Neural crest cell (in vitro differentiated cells): ENCODE results near the gene ACOT6. TPM values are rescaled to one million over a fixed set of nuclear protein-coding genes. Genes with fewer than 3 reads are reported as not detected.
"Not testable (repeated sequence)": the region's sequence is repeated elsewhere in the genome, so short reads cannot be mapped to it uniquely, and the experiment has no call there.

ENCODE experiments used
- DNase-seq: peaks from one replicate; pipeline ENCODE4 v3.0.0; 2021; ENCODE audit warnings: low read depth, mixed read lengths, low spot score
- H3K27ac Mint-ChIP-seq: one replicate; pipeline ENCODE4 v1.8.0; 2021; ENCODE audit warnings: mild to moderate bottlenecking, mixed read lengths; ENCODE audit not compliant: unreplicated experiment
- H3K27me3 Mint-ChIP-seq: 2 replicates; pipeline ENCODE4 v1.8.0; 2021; ENCODE audit warnings: low read depth, mild to moderate bottlenecking, mixed read lengths
- H3K36me3 Mint-ChIP-seq: 2 replicates; pipeline ENCODE4 v1.8.0; 2021; ENCODE audit warnings: low read depth, mild to moderate bottlenecking, mixed read lengths
- H3K4me1 Mint-ChIP-seq: 2 replicates; pipeline ENCODE4 v1.8.0; 2021; ENCODE audit warnings: mixed read lengths
- H3K4me3 Mint-ChIP-seq: one replicate; pipeline ENCODE4 v1.8.0; 2021; ENCODE audit warnings: mild to moderate bottlenecking, mixed read lengths
- H3K9me3 Mint-ChIP-seq: 2 replicates; pipeline ENCODE4 v1.8.0; 2021; ENCODE audit warnings: mixed read lengths
- total RNA-seq: library from RNA; stranded (reverse); gene quantifications from 2 replicates; pipeline ENCODE4 v1.2.1, GENCODE V29; 2021
- TF ChIP-seq, protein P1 (sequence below): fragments of 200-600 bp; sonication (generic); conservative IDR thresholded peaks from 2 replicates; pipeline ENCODE4 v1.5.0; 2021; ENCODE audit warnings: antibody characterized with exemption, mild to moderate bottlenecking

ACOT6 gene
- total RNA-seq, 1 donor from 2014 or later, result not detected

DNA sequence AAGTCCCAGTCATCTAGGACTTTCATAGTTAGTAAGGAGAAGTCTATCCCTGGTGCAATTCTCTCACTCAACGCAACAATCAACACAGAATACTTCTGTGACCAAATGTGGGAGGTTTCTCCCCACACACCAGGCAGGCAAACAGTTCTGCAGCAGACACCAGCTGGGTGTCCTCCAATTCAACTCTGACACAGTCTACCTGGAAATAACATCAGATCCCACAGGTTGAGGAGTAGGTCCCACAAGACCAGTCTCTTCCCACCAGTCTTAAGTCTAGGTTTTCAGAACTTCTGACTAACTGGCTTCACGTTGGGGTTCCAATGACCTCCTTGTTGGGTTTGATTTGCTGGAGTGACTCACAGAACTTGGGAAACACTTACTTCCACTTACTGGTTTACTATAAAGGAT lies 14.8 kb downstream of the ACOT6 start:
- Mint-ChIP-seq H3K36me3 (no peaks in the 10 kb centered on the region), H3K27ac (no peak overlapping the region), H3K4me3 (no peak overlapping the region), H3K27me3 (no peaks in the 10 kb centered on the region), H3K4me1 (no peaks in the 10 kb centered on the region), H3K9me3 (no peaks in the 10 kb centered on the region)
- TF ChIP-seq, protein P1, sequence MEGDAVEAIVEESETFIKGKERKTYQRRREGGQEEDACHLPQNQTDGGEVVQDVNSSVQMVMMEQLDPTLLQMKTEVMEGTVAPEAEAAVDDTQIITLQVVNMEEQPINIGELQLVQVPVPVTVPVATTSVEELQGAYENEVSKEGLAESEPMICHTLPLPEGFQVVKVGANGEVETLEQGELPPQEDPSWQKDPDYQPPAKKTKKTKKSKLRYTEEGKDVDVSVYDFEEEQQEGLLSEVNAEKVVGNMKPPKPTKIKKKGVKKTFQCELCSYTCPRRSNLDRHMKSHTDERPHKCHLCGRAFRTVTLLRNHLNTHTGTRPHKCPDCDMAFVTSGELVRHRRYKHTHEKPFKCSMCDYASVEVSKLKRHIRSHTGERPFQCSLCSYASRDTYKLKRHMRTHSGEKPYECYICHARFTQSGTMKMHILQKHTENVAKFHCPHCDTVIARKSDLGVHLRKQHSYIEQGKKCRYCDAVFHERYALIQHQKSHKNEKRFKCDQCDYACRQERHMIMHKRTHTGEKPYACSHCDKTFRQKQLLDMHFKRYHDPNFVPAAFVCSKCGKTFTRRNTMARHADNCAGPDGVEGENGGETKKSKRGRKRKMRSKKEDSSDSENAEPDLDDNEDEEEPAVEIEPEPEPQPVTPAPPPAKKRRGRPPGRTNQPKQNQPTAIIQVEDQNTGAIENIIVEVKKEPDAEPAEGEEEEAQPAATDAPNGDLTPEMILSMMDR, result no peak
- no peak for DNase-seq

DNA sequence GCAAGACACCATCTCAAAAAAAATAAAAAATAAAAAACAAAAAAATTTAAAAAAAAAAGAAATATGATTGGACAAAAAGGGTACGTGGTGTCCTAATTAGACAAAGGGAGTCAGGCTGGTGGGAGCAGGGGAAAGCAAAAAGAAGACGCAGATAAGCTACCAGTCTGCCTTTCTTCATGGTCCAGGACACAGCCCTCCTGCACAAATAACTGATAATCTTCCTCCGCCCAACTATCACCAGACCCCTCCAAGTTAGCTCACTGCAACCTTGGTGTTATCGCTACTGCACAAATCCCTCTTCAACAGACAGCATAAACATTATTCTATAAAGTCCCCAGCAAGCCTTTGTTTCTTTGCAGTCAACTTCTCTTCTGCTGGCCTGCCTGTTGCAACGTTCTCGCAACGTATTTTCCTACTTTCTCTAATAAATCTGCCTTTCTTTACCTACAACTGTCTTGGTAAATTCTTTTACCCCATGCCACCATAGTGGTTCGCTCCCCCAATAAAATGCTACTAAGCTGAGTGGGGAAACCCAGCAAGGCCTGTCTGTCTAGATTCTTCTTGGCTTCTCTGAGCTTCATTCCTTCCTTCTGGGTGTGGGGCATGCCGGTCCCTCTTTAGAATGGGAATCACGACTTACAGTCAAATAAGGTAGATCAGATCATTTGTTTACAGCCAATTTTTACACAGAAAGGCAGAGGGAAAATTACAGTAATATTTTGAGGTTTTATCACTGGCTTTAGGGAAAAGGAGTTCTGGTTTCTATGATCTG lies 17.9 kb downstream of the ACOT6 start:
- Mint-ChIP-seq H3K4me1 (peaks cover 5% of the 10 kb centered on the region), H3K9me3 (no peaks in the 10 kb centered on the region), H3K4me3 (no peak overlapping the region), H3K27ac (no peak overlapping the region), H3K36me3 (no peaks in the 10 kb centered on the region), H3K27me3 (peaks cover 18% of the 10 kb centered on the region)
- TF ChIP-seq, protein P1, result no peak
- no peak for DNase-seq

DNA sequence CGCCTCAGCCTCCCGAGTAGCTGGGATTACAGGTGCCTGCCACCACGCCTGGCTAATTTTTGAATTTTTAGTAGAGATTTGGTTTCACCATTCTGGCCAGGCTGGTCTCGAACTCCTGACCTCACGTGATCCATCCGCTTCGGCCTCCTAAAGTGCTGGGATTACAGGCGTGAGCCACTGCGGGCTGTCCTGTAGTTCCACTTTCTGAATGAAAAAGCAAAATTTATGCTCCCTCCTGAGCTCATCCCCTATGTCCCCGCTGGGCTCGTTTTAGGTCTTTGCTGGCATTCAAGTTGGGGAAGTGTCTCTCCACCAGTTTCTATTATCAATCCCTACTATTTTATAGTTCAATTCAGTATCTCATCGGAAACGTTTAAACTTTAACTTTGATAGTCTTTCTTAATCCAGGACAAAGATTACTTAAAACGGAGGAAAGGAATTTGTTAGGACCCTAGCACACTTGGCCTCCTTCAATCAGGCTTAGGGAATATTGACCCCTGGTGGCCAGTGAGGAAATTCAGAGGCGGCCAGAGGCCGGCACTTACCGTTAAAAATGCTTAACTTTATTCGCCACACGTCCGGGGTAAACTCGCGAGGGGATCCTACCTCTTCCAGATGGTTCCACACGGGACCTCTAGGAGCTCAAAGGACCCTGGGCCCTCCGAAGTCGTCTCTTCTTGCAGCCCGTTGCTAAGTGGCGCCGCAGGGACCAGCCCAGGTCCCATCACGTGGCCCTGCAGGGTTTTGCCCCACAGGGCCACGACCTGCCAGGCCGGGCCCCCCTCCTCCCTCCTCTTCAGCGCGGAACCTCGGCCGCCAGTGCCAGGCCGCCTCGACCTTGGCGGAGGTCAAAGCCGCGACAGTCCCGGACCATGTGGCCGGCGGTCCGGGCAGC lies 21.0 kb downstream of the ACOT6 start:
- no peak overlapping the region for H3K27ac Mint-ChIP-seq
- peaks cover 22% of the 10 kb centered on the region for H3K27me3 Mint-ChIP-seq
- peak overlapping the region; percentile 69 for H3K4me3 Mint-ChIP-seq
- TF ChIP-seq, protein P1, result peak; percentile 91
- H3K36me3 Mint-ChIP-seq, result no peaks in the 10 kb centered on the region
- peak; percentile 62 for DNase-seq
- no peaks in the 10 kb centered on the region for H3K9me3 Mint-ChIP-seq
- peaks cover 5% of the 10 kb centered on the region for H3K4me1 Mint-ChIP-seq

DNA sequence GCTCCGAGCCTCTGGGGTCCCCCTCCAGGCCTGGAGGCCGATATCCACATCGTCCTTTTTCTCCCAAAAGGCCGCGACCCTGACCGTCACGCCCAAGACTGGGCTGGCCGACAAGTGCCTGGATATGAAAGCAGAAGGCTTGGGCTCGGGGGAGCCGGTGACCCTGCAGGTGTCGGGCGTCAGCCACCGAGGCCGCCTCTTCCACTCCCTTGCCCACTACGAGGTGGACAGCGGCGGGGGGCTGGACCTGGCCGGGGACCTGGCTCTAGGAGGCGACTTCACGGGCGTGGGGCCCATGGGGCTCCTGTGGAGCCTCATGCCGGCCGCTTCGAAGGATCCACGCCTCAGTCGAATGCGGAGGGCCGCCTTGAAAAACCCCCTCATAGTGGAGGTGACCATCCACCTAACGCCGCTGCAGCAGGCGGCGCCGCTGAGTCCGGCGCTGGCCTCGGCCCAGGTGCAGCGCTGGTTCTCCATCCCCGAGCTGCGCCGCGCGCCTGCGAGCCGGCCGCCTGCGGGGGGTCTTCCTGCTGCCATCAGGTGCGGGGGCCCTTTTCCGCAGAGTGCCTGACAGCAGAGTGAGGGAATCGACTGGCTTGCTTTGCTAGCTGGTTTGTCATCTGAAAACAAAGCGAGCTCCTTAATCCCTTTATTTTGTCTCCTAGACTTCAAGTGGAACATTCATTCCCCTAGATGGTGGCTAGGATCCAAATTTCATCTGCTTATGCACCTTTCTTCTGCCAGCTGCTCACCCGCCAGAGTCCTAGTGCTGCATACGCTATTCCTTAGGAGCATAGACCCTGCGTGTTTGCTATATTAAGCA lies 21.9 kb downstream of the ACOT6 start:
- H3K27me3 Mint-ChIP-seq, result peaks cover 22% of the 10 kb centered on the region
- peak; percentile 36 for DNase-seq
- no peak overlapping the region for H3K27ac Mint-ChIP-seq
- TF ChIP-seq, protein P1, result peak; percentile 32
- peaks cover 5% of the 10 kb centered on the region for H3K4me1 Mint-ChIP-seq
- no peaks in the 10 kb centered on the region for H3K9me3 Mint-ChIP-seq
- no peaks in the 10 kb centered on the region for H3K36me3 Mint-ChIP-seq
- H3K4me3 Mint-ChIP-seq, result peak overlapping the region; percentile 72

DNA sequence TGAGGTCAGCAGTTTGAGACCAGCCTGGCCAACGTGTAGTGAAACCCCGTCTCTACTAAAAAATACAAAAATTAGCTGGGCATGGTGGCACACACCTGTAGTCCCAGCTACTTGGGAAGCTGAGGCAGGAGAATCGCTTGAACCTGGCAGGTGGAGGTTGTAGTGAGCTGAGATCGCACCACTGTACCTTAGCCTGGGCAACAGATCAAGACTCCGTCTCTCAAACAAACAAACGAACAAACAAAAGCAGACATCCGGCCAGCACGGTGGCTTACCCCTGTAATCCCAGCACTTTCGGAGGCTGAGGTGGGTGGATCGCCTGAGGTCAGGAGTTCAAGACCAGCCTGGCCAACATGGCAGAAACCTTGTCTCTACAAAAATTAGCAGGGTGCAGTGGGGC lies 24.0 kb downstream of the ACOT6 start:
- H3K9me3 Mint-ChIP-seq, H3K4me1 Mint-ChIP-seq, H3K36me3 Mint-ChIP-seq, H3K4me3 Mint-ChIP-seq, DNase-seq, H3K27ac Mint-ChIP-seq: not testable (repeated sequence)
- peaks cover 22% of the 10 kb centered on the region for H3K27me3 Mint-ChIP-seq
